GM19025 (cell line): ENCODE measurements around the gene LRFN3.
"Not testable (repeated sequence)": the region's sequence is repeated elsewhere in the genome, so short reads cannot be mapped to it uniquely, and the experiment has no call there.

Experiments used
- ATAC-seq: cut with Tn5 transposase; IDR thresholded peaks from one replicate; pipeline ENCODE4 v1.9.1; 2021; ENCODE audit warnings: mild to moderate bottlenecking, low read depth, moderate library complexity; ENCODE audit not compliant: unreplicated experiment

LRFN3 gene

GRCh38 chr19:35960432-35960972, 24.3 kb downstream of the LRFN3 start:
- ATAC-seq = no peak

- no peak for ATAC-seq
Measured at GRCh38 chr19:35963514-35963913, 27.3 kb downstream of the LRFN3 start.

GRCh38 chr19:35966771-35967170, 30.6 kb downstream of the LRFN3 start:
- ATAC-seq = no peak

GRCh38 chr19:35973487-35973886, 37.3 kb downstream of the LRFN3 start:
- ATAC-seq = no peak

- no peak for ATAC-seq
Measured at GRCh38 chr19:35975608-35976214, 39.5 kb downstream of the LRFN3 start.

GRCh38 chr19:35977446-35978222, 41.5 kb downstream of the LRFN3 start:
- ATAC-seq = no peak

GRCh38 chr19:35978271-35978670, 42.1 kb downstream of the LRFN3 start:
- ATAC-seq = no peak

- no peak for ATAC-seq
Measured at GRCh38 chr19:35978832-35979365, 42.7 kb downstream of the LRFN3 start.

GRCh38 chr19:35980997-35981396, 44.8 kb downstream of the LRFN3 start:
- ATAC-seq = not testable (repeated sequence)

GRCh38 chr19:35983177-35983576, 47.0 kb downstream of the LRFN3 start:
- no peak for ATAC-seq

- ATAC-seq = no peak
Measured at GRCh38 chr19:35986111-35986510, 49.9 kb downstream of the LRFN3 start.

GRCh38 chr19:35986664-35987570, 50.7 kb downstream of the LRFN3 start:
- ATAC-seq = no peak

- no peak for ATAC-seq
Measured at GRCh38 chr19:35987571-35987896, 51.4 kb downstream of the LRFN3 start.

- ATAC-seq = no peak
Measured at GRCh38 chr19:35988824-35989223, 52.6 kb downstream of the LRFN3 start.

- ATAC-seq = no peak
Measured at GRCh38 chr19:35990156-35990555, 54.0 kb downstream of the LRFN3 start.

GRCh38 chr19:35990771-35991730, 54.9 kb downstream of the LRFN3 start:
- ATAC-seq = no peak

- ATAC-seq = no peak
Measured at GRCh38 chr19:35991731-35992450, 55.7 kb downstream of the LRFN3 start.

- ATAC-seq = no peak
Measured at GRCh38 chr19:35992907-35993765, 57.0 kb downstream of the LRFN3 start.
